GM19438 (cell line): ENCODE data around the gene MAGEB4.
"Not testable (repeated sequence)": the region's sequence is repeated elsewhere in the genome, so short reads cannot be mapped to it uniquely, and the experiment has no call there.

Experiments used
- ATAC-seq: cut with Tn5 transposase; IDR thresholded peaks from one replicate; pipeline ENCODE4 v1.9.1; 2021; ENCODE audit warnings: low read depth; ENCODE audit not compliant: unreplicated experiment

Gene MAGEB4

GRCh38 chrX:30241724-30242415 is at the start of gene MAGEB4:
MAGEB4 (plus strand) TSS chrX:30242000; CDS start chrX:30242136, 136 bp downstream.
- no peak for ATAC-seq

GRCh38 chrX:30193910-30194309 is 47.9 kb upstream of the MAGEB4 start:
- ATAC-seq: not testable (repeated sequence)

GRCh38 chrX:30196322-30196721 is 45.5 kb upstream of the MAGEB4 start:
- no peak for ATAC-seq

GRCh38 chrX:30212172-30212571 is 29.6 kb upstream of the MAGEB4 start:
- no peak for ATAC-seq

GRCh38 chrX:30215357-30215843 is 26.4 kb upstream of the MAGEB4 start, which contains the start of gene MAGEB2:
MAGEB2 (plus strand) TSS chrX:30215563; CDS start chrX:30218581, 3,018 bp downstream.
- no peak for ATAC-seq

GRCh38 chrX:30217465-30217864 is 24.3 kb upstream of the MAGEB4 start:
- no peak for ATAC-seq

GRCh38 chrX:30219372-30219771 is 22.4 kb upstream of the MAGEB4 start:
- no peak for ATAC-seq

GRCh38 chrX:30220661-30221060 is 21.1 kb upstream of the MAGEB4 start:
- no peak for ATAC-seq

- ATAC-seq: no peak
Observed at GRCh38 chrX:30224536-30224935, 17.3 kb upstream of the MAGEB4 start.

GRCh38 chrX:30228526-30228925 is 13.3 kb upstream of the MAGEB4 start:
- no peak for ATAC-seq

GRCh38 chrX:30230395-30230794 is 11.4 kb upstream of the MAGEB4 start, which contains the start of gene MAGEB3:
MAGEB3 (plus strand) TSS chrX:30230657; CDS start chrX:30235925, 5,268 bp downstream.
- no peak for ATAC-seq

GRCh38 chrX:30246769-30247489 is 5.1 kb downstream of the MAGEB4 start, which contains the start of gene MAGEB1:
MAGEB1 (plus strand) TSS chrX:30247146; CDS start chrX:30250494, 3,348 bp downstream.
- no peak for ATAC-seq

- no peak for ATAC-seq
Observed at GRCh38 chrX:30248854-30249253, 7.1 kb downstream of the MAGEB4 start.

- ATAC-seq: no peak
Observed at GRCh38 chrX:30253257-30253656, 11.5 kb downstream of the MAGEB4 start.

- ATAC-seq: no peak
Observed at GRCh38 chrX:30259927-30260326, 18.1 kb downstream of the MAGEB4 start.

GRCh38 chrX:30261012-30261411 is 19.2 kb downstream of the MAGEB4 start:
- no peak for ATAC-seq

GRCh38 chrX:30262763-30263162 is 21.0 kb downstream of the MAGEB4 start:
- no peak for ATAC-seq

- ATAC-seq: no peak
Observed at GRCh38 chrX:30270639-30271038, 28.8 kb downstream of the MAGEB4 start.

- ATAC-seq: no peak
Observed at GRCh38 chrX:30275498-30275897, 33.7 kb downstream of the MAGEB4 start.

- no peak for ATAC-seq
Observed at GRCh38 chrX:30278365-30278764, 36.6 kb downstream of the MAGEB4 start.

GRCh38 chrX:30280428-30280827 is 38.6 kb downstream of the MAGEB4 start:
- ATAC-seq: no peak

- no peak for ATAC-seq
Observed at GRCh38 chrX:30282527-30282926, 40.7 kb downstream of the MAGEB4 start.
